ENCODE data around the gene ZNF780B.

ZNF780B gene

GRCh38 chr19:39993605-39994004 lies 62.4 kb downstream of the ZNF780B start:
- TF ChIP-seq JUND (IDR thresholded peaks at IDR 0.05; ENCODE audit: low read depth), result no peak
- in situ Hi-C loops (cut with HindIII; ENCODE audit: low pct_unique_long_range_greater_than_20kb, low sequenced_read_pairs), result no loop called here
- DNase-seq (ENCODE audit: low read depth in 1 of 2, low spot score in 1 of 2), result no peak

DNA sequence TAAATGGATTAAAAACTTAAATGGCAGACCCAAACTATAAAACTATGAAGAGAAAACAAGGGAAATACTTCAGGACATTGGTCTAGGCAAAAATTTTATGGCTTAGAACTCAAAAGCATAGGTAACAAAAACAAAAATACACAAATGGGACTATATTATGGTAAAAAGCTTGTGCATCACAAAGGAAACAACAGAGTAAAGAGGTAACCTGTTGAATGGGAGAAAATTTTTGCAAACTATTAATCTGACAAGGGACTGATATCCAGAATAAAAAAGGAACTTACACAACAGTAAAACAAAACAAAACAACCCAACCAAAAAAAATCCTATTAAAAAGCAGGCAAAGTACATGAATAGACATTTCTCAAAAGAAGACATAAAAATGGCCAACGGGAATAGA lies 68.4 kb downstream of the ZNF780B start:
- TF ChIP-seq JUND (IDR thresholded peaks at IDR 0.05; ENCODE audit: low read depth), result no peak
- in situ Hi-C loops (cut with HindIII; ENCODE audit: low pct_unique_long_range_greater_than_20kb, low sequenced_read_pairs), result no loop called here
- DNase-seq (ENCODE audit: low read depth in 1 of 2, low spot score in 1 of 2), result no peak

DNA sequence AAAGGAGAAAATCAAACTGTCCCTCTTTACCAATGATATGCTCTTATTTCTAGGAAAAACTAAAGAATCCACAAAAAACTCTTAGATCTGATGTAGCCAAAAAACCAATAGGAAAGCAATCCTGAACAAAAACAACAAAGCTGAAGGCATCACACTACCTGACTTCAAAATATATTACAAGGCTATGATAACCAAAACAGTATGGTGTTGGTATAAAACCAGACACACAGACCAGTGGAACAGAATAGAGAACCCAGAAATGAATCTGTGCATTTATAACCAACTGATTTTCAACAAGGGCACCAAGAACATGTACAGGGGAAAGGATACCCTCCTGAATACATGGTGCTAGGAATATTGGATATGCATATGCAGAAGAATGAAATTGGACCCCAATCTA lies 68.9 kb downstream of the ZNF780B start:
- DNase-seq (ENCODE audit: low read depth in 1 of 2, low spot score in 1 of 2), result no peak
- in situ Hi-C loops (cut with HindIII; ENCODE audit: low pct_unique_long_range_greater_than_20kb, low sequenced_read_pairs), result no loop called here
- TF ChIP-seq JUND (IDR thresholded peaks at IDR 0.05; ENCODE audit: low read depth), result no peak

- no peak for DNase-seq (ENCODE audit: low read depth in 1 of 2, low spot score in 1 of 2)
- in situ Hi-C loops (cut with HindIII; ENCODE audit: low pct_unique_long_range_greater_than_20kb, low sequenced_read_pairs), result no loop called here
- TF ChIP-seq JUND (IDR thresholded peaks at IDR 0.05; ENCODE audit: low read depth), result no peak
Observed at GRCh38 chr19:39986643-39987042, 69.4 kb downstream of the ZNF780B start.

DNA sequence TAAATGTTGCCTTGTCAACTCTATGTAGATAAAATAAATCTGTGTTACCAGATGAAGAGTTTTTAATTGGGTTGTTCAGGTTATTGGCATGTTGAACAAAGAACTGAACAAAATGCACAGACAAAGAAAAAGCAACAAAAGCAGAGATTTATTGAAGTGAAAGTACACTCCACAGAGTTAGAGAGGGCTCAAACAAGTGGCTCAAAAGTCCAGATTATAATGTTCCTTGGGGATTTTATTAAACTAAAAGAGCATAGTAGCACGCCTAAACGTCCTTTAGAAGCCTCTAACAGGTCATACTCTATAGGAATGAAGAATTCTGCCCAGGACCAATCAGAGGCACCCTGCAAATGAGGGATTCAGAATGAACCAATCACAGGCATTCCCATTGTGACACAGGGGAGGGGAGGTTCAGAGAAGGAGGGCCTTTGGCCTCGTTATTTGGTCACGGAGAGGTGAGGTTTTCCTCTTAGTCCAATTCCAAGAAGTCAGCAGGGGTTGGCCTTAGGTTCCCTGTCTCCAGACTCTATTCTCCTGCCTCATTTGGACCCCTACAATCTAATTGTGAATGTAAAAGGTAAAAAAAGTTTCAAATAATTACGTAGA lies 72.2 kb downstream of the ZNF780B start:
- in situ Hi-C loops (cut with HindIII; ENCODE audit: low pct_unique_long_range_greater_than_20kb, low sequenced_read_pairs), result no loop called here
- no peak for TF ChIP-seq JUND (IDR thresholded peaks at IDR 0.05; ENCODE audit: low read depth)
- DNase-seq (ENCODE audit: low read depth in 1 of 2, low spot score in 1 of 2), result no peak

- no peak for TF ChIP-seq JUND (IDR thresholded peaks at IDR 0.05; ENCODE audit: low read depth)
- in situ Hi-C loops (cut with HindIII; ENCODE audit: low pct_unique_long_range_greater_than_20kb, low sequenced_read_pairs), result no loop called here
- no peak for DNase-seq (ENCODE audit: low read depth in 1 of 2, low spot score in 1 of 2)
Observed at GRCh38 chr19:39982883-39983282, 73.1 kb downstream of the ZNF780B start.
